HG02870 (cell line): ENCODE results near the gene TNRC18.

ENCODE experiments used
- ATAC-seq: cut with Tn5 transposase; IDR thresholded peaks from one replicate; pipeline ENCODE4 v1.9.1; 2021; ENCODE audit warnings: mild to moderate bottlenecking, moderate library complexity; ENCODE audit not compliant: unreplicated experiment

TNRC18 gene

GRCh38 chr7:5428478-5429252 lies 5.0 kb upstream of the TNRC18 start:
- no peak for ATAC-seq

DNA sequence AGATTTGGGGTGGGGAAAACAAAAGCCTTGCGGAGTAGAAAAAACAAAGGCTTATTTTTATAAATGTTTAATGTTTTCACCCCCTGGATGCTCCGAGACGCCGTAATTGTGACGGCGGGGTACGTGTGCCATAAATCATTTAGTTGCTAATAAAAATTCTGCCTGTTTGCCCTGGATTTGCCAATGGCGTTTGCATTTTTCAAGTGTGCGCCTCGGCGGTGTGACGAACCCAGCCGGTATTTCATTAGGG lies 2.5 kb upstream of the TNRC18 start:
- no peak for ATAC-seq

GRCh38 chr7:5425507-5426225 lies 2.0 kb upstream of the TNRC18 start:
- no peak for ATAC-seq

- ATAC-seq = no peak
Measured at GRCh38 chr7:5424749-5425506, 1.3 kb upstream of the TNRC18 start.

DNA sequence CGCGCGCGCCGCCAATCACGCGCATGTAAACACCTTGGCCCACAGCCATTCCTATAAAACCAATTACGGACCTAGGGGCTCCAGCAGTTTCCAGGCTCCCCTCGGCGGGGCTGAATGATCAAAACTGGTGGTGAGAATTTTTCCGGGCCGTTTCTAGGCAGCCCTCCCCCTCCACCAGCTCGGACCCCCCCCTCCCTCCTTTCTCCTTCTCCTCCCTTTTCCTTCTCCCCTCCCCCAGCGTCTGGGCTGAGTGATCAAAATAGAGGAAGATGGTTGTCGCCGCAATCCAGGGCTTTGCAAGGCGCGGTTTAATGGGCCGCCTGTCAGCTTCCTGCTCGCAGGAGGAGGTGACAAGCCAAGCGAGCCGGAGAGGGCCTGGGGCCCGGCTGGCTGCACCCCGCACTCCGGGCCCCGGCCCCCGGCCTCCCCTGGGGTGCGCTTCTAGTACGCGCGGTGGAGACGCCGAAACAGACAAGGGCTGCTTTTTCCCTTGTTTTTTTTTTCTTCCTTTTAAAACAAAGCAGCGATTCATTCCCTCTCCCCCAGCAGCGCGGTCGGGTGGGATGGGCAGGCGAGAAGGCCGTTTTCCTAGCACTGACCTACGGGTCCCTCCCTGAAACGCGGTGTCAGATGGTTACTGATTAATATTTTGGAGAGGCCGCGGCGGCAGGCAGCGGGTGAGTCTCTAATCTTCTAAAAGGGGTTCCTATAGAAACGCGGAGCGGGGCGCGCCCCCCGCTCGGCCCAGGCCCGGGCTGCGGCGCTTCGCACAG lies 528 bp upstream of the TNRC18 start:
- ATAC-seq = no peak

DNA sequence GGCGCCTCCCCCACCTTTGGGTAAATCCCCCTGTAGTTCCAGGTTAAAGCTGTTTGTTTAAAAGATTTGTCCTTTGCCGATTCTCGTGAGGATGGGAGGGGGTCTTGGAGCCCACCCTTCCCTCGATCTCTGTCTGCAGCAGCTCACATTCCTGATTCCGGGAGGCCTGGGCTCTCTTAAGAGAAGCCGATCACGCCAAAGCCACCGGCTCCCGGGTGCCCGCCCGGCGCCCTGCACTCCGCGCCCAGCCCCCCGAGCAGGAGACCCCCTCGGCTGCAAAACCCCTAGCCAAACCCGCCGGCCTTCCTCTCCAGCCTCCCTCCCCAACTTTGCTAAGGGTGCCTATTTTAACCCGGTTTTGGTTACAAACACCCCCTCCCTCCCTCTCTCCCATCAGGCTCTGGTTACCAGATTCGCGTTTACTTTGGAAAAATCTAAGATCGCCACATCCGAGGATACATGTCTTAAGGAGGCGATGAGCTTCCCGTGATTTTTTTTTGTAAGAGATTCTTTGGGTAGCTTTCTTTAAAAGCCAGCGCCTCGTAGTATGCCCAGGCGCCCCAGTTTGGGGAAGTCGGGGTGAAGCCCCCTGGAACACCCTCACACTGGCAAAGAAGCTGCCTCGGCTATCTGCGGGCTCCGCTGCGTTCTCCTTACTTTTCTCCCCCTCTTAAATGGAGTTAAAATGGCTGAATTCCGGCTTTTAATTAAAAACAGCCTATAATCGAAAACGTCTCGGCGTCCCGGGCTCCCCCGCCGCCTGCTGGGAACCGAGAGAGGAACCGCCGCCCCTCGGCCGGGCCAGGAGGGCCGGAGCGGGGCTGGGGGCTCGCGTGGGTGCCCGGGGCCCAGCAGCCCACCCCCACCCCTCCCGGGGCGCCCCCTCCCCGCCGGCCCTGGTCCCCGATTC lies 983 bp downstream of the TNRC18 start:
- no peak for ATAC-seq

DNA sequence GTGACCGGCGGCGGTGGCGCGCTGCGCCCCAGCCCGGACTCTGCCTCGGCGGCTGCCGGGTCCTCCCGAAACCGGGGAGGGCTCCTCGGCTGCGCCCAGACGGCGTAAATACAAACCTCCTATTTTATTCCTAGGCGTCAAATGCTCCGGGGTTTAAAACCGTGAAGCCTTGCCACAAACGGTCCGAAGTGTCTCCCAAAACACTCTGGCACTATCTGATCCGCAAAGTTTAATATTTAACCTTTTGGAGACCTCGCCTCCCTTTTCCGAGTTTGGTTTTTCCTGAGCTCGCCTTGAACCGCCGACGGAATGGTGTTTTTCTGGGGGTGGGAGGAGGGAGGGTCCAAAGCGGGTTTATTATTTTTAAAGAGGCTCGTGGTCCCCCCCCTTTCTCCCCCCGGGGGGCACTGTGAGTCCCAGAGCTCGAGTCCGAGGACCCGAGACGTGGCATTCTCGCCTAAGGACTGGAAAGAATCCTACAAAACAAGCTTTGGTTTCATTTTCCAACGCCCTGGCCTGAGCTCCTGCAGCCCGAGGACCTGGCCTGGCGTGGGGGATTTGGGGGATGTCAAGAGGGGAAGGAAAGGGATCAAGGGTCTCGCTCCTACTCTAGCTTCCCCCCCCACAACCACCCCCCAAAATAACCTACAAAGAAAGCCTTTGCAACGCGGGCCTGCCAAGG lies 1.8 kb downstream of the TNRC18 start:
- ATAC-seq = no peak

GRCh38 chr7:5420881-5421713 lies 2.5 kb downstream of the TNRC18 start:
- no peak for ATAC-seq

DNA sequence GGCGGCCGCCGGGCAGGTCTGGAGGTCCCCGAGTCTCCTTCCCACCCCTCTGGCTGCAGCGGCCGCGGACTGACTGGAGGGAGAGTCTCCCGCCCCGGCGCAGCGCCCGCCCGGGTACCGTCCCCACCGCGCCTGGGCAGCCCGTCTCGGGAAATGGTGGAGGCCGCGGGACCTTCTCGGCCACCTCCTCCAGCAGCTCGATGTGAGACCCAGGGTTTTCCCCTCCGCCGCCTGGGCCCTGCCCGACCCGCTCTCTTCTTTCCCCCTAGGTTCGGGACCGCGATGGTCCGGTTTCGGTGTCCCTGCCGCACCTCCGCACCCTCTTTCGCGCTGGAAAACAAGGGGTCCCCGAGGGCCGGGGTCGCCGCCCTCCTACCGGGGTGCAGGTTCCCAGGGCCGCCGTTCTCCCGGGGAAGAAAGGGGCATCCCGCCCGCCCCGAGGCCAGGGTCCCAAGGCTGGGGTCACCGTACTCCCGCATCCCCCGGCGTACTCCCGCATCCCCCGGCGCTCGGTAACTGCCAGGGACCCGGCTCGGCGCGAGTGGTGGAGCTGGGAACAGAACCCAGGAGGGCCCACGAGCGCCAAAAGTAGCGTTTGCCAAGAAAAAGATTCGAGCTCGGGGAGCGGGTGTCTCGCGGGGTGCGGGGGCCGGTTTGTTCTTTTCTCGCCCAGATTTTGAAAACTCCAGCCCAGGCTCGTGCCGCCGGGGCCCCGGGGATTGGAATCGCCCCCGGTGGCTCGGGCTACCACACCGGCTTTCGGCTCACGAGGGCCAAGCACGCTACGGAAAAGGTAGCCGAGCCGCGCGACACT lies 3.4 kb downstream of the TNRC18 start:
- ATAC-seq = no peak

GRCh38 chr7:5419539-5420066 lies 4.0 kb downstream of the TNRC18 start:
- ATAC-seq = no peak

- no peak for ATAC-seq
Measured at GRCh38 chr7:5418285-5418582, 5.4 kb downstream of the TNRC18 start.

GRCh38 chr7:5417106-5418071 lies 6.2 kb downstream of the TNRC18 start:
- ATAC-seq = no peak

DNA sequence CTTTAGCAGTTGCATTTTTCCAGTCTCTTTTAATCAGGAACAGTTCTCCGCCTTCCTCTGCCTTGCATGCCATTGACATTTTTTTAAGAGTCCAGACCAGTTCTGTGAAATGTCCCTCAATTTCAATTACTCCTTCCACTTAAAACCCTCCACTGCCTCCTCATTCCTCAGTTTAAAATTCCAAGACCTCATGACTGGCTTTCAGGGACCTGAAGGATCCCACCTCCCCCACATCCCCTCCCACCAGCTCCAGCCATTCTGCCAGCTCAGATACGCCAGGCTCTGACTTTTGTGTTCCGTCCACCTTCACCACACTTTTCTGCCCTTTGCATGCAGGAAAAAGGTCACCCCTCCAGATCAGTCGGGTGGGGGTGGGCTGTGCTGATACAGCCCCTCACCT lies 8.7 kb downstream of the TNRC18 start:
- no peak for ATAC-seq

DNA sequence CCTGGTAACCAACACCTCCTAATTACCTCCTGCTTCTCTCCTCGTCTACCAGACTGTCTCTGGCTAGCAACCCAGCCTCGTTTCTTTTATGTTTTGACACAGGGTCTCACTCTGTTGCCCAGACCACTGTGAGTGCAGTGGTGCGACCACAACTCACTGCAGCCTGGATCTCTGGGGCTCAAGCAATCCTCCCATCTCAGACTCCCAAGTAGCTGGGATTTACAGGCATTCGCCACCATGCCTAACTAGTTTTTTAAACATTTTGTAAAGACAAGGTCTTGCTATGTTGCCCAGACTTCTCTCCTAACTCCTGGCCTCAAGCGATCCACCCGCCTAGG lies 10.2 kb downstream of the TNRC18 start:
- ATAC-seq = no peak

DNA sequence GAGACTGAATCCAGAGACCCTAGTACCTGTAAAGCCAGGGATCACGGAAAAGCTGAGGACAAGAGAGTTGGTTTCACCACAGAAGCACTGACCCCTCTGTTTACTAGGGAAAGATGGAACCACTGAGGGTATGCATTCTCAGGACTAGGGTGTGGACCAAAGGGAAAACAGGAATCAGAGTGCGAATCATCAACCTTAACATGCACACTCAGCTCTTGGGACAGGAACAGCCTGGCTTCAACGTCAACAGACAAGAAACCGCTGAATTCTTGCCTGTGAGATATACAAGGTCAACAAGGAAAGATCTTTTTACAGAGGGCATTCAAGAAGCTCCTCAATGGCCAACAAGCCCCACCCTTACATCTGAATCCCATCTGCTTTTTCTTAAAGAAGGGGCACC lies 14.9 kb downstream of the TNRC18 start:
- no peak for ATAC-seq

GRCh38 chr7:5406957-5407945 lies 16.4 kb downstream of the TNRC18 start:
- ATAC-seq = no peak
